NB4 (cell line): ENCODE data around the gene OSTN.
"Not testable (repeated sequence)": the region's sequence is repeated elsewhere in the genome, so short reads cannot be mapped to it uniquely, and the experiment has no call there.

ENCODE experiments used
- DNase-seq: peaks from one replicate; pipeline ENCODE4 v3.0.0; 2010; ENCODE audit warnings: low read depth
- H3K4me3 ChIP-seq: one replicate; pipeline ENCODE4 v1.5.1; 2011; ENCODE audit warnings: mild to moderate bottlenecking, low read depth, low read length, moderate library complexity
- MYC ChIP-seq: IDR thresholded peaks from 2 replicates; pipeline ENCODE4 v1.6.1; 2011; ENCODE audit warnings: low read depth, low read length
- POLR2A ChIP-seq: IDR thresholded peaks from 2 replicates; pipeline ENCODE4 v1.6.1; 2011; ENCODE audit warnings: mild to moderate bottlenecking; ENCODE audit not compliant: insufficient read length; ENCODE audit errors: extremely low read depth
- TF ChIP-seq, protein P1 (sequence below): IDR thresholded peaks from 2 replicates; pipeline ENCODE4 v1.6.1; 2011; ENCODE audit warnings: low read depth, low read length
- TF ChIP-seq, protein P2 (sequence below): IDR thresholded peaks from one replicate; pipeline ENCODE4 v1.5.1; 2012; ENCODE audit warnings: low read depth, low read length

OSTN gene

DNA sequence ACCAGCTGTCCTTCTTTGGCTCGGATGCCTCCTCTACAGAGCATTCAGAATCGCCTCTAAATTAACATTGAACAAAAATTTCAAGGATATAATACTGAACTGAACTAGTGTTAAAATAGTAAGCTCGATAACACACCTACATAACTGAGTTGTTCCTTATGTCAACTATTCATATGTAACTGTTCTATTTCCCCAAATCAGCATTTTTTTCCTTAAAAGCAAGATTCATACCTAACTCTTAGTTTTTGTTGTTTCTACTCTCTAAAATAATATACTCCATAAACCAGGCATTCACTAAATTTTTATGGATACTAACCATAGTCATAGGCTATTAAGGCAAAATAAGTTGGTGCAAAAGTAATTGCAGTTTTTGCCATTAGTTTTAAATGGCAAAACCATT lies 32.7 kb upstream of the OSTN start:
- TF ChIP-seq, protein P1, sequence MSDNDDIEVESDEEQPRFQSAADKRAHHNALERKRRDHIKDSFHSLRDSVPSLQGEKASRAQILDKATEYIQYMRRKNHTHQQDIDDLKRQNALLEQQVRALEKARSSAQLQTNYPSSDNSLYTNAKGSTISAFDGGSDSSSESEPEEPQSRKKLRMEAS: no peak
- TF ChIP-seq MYC: no peak
- TF ChIP-seq, protein P2, sequence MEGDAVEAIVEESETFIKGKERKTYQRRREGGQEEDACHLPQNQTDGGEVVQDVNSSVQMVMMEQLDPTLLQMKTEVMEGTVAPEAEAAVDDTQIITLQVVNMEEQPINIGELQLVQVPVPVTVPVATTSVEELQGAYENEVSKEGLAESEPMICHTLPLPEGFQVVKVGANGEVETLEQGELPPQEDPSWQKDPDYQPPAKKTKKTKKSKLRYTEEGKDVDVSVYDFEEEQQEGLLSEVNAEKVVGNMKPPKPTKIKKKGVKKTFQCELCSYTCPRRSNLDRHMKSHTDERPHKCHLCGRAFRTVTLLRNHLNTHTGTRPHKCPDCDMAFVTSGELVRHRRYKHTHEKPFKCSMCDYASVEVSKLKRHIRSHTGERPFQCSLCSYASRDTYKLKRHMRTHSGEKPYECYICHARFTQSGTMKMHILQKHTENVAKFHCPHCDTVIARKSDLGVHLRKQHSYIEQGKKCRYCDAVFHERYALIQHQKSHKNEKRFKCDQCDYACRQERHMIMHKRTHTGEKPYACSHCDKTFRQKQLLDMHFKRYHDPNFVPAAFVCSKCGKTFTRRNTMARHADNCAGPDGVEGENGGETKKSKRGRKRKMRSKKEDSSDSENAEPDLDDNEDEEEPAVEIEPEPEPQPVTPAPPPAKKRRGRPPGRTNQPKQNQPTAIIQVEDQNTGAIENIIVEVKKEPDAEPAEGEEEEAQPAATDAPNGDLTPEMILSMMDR: no peak
- no peak for TF ChIP-seq POLR2A
- no peak for DNase-seq
- no peak overlapping the region for H3K4me3 ChIP-seq

DNA sequence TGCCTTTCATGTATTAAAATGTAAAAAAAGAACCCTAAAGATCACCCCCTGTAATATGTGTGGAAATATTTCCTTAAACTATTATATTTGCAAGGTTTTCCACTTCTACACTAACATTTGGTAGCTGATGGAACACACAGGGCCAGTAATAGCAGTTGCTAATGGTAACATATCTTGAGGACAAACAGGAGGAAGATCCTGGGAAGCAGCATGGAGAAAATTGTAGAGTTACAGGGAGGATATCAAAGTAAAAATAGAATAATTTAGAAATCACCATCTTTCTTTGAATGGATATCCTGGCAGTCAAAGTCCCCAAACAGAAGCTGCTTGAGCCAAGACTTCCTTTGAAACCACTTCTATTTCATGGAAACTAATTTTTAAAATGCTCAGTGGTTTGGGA lies 29.5 kb upstream of the OSTN start:
- TF ChIP-seq POLR2A (no peak), MYC (no peak)
- TF ChIP-seq, protein P2: no peak
- TF ChIP-seq, protein P1: no peak
- DNase-seq: no peak
- no peak overlapping the region for H3K4me3 ChIP-seq

DNA sequence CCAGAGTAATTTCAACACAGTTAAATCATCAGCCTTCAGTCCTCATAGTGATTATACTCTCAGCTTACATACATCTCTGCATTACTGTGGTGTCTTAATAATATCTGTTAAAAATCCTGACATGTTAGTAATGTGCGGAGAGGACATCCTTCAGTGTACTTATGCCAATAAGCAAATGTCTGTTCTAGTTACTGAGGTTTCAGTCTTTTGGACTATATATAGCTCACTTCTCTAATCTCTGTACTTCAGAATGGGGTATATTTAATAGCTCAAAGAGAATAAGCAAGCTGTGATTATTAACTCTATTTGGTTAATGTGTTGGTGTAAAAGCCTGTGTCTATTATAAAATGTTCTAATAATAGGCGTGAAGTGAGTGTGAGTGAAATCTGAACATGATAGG lies 28.9 kb upstream of the OSTN start:
- TF ChIP-seq, protein P2: no peak
- no peak for TF ChIP-seq POLR2A
- TF ChIP-seq MYC: no peak
- TF ChIP-seq, protein P1: no peak
- no peak for DNase-seq
- H3K4me3 ChIP-seq: no peak overlapping the region

DNA sequence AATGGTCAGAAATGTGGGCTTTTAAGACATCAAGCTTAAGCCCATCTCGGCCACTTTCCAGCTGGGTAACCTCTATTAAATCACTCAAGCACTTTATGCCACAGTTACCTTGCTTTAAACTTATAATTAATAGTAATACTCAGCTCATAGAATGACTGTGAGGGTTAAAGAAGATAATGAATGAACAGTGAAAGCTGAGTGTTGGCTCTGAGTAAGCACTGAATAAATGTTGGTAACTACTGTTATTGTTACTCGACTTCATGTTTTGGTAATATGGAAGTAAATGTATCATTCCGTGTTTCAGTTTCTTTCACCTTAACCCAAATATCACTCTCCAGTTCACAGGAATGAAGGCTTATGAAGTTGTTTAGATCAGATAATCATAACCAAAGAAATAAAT lies 23.9 kb upstream of the OSTN start:
- TF ChIP-seq POLR2A (no peak), MYC (no peak)
- TF ChIP-seq, protein P2: no peak
- TF ChIP-seq, protein P1: no peak
- H3K4me3 ChIP-seq: no peak overlapping the region
- DNase-seq: no peak

DNA sequence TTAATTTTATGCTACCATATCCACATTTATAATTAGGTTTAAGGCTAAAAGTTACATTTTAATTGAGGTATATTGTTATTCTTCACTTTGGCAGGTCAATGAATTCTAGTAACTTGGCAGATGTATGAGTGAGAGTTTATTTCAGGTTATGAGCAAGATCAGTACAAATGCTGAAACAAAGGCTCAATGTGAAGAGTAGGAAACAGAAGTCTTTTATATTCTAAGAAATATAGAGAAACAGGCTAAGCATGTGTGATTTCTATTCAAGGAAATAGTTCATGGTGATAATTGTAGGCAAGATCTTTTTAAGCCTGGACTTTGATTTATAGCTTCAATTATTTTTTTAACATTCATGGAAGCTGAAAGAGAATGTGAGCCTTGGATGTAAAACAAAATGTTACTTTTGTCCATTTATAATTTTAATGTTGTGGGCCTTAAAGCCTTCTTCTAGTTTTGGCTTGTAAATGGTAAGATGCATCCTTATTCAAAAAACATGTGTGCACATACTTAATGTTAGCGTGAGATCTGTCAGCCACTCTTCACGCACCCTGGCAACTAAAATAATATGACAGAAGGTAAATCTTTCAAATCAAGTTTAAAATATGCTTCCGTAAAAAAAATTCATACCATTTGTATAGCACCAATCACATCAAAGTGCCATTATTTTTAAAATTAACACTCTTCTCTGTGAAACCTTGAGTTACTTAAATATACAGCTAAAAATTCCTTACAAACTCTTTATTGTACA lies 22.8 kb upstream of the OSTN start:
- no peak for DNase-seq
- TF ChIP-seq, protein P2: no peak
- TF ChIP-seq, protein P1: no peak
- TF ChIP-seq POLR2A (no peak), MYC (no peak)
- H3K4me3 ChIP-seq: no peak overlapping the region

DNA sequence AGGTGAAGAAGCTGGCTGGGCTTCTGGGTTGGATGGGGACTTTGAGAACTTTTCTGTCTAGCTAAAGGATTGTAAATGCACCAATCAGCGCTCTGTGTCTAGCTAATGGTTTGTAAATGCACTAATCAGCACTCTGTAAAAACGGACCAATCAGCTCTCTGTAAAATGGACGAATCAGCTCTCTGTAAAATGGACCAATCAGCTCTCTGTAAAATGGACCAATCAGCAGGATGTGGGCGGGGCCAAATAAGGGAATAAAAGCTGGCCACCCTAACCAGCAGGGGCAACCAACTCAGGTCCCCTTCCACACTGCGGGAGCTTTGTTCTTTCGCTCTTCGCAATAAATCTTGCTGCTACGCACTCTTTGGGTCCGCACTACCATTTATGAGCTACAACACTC lies 13.7 kb upstream of the OSTN start:
- not testable (repeated sequence) for DNase-seq, H3K4me3 ChIP-seq

DNA sequence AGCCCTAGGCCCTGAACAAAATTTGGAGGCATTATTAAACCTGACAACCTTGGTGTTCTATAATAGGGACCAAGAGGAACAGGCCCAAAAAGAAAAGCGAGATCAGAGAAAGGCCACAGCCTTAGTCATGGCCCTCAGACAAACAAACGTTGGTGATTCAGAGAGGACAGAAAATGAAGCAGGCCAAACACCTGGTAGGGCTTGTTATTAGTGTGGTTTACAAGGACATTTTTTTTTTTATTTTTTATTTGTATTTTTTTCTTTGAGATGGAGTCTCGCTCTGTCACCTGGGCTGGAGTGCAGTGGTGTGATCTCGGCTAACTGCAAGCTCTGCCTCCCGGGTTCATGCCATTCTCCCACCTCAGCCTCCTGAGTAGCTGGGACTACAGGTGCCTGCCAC lies 10.8 kb upstream of the OSTN start:
- H3K4me3 ChIP-seq, DNase-seq: not testable (repeated sequence)

DNA sequence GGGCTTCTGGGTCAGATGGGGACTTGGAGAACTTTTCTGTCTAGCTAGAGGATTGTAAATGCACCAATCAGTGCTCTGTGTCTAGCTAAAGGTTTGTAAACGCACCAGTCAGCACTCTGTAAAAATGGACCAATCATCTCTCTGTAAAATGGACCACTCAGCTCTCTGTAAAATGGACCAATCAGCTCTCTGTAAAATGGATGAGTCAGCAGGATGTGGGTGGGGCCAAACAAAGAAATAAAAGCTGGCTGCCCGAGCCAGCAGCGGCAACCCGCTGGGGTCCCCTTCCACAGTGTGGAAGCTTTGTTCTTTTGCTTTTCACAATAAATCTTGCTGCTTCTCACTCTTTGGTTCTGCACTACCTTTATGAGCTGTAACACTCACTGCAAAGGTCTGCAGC lies 6.8 kb upstream of the OSTN start:
- DNase-seq, H3K4me3 ChIP-seq: not testable (repeated sequence)
